NCI-H1048 (cell line): ENCODE results near the gene EPB41L1.
A peak's percentile ranks its signal among the peaks of the same experiment; 100 is the strongest.

ENCODE experiments used
- DNase-seq: peaks from one replicate; lab custom pipeline; 2025; lab: John Stamatoyannopoulos, UW

EPB41L1 gene

DNA sequence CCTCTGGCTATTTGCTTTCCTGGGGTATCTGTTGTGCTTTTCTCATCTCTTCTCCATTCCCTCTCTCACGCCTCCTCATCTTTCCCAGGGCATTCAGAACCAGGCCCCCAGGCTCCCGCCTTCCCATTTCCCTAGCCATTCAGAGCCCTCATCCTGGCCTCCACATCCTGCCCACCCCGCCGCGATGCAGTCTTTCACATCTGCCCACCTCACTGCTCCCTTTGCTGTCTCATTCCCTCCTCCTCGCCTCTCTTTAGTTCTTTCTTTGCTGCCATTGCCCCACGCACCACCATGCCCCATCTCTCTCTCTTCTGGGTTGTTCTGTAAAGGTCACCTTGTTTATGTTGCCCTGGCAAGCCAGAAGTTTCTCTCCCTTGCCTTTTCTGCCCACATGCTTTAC lies 71.1 kb downstream of the EPB41L1 start:
- no peak for DNase-seq

- no peak for DNase-seq
These were observed 74.2 kb downstream of the EPB41L1 start for GRCh38 chr20:36228770-36229169.

GRCh38 chr20:36230019-36230418 lies 75.5 kb downstream of the EPB41L1 start:
- DNase-seq = no peak

DNA sequence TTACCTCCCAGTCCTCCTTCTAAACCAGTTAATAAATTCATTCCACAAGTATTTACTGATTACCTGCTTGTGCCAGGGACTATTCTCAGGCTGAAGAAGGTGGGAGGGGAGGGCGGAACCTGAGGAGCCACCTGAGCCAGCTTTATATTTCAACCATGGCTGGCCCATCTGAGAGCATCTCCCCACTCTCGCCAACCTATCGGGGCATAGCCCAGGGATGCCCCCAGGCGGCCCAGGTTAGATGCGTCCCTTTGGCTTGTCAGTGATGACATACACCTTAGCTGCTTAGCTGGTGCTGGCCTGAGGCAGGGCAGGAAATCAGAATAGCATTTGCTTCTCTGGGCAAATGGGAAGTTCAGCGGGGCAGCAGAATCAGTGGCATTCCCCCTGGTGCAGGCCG lies 76.8 kb downstream of the EPB41L1 start:
- no peak for DNase-seq

GRCh38 chr20:36234771-36235320 lies 80.3 kb downstream of the EPB41L1 start:
- no peak for DNase-seq

GRCh38 chr20:36235892-36236785 lies 81.6 kb downstream of the EPB41L1 start, which contains the start of gene AAR2:
AAR2 (plus strand) TSS chr20:36236478; CDS start chr20:36239869, 3,391 bp downstream.
- peak; percentile 23 for DNase-seq

DNA sequence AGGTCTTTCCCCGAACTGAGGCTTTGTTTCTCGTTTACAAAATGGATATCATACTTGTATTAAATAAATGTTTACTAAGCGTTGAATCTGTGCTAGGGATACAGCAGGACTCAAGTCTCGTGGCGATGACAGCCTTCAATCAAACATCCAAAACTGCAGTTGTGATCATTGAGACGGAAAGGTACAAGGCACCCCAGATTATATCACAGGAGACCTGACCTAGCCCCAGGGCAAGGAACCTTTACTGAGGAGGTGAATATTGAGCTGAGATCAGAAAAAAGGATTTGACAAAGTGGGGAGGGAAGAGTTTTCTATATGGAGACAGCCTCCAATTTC lies 82.2 kb downstream of the EPB41L1 start:
- DNase-seq = no peak

- DNase-seq = no peak
These were observed 82.9 kb downstream of the EPB41L1 start for GRCh38 chr20:36237477-36237876.

DNA sequence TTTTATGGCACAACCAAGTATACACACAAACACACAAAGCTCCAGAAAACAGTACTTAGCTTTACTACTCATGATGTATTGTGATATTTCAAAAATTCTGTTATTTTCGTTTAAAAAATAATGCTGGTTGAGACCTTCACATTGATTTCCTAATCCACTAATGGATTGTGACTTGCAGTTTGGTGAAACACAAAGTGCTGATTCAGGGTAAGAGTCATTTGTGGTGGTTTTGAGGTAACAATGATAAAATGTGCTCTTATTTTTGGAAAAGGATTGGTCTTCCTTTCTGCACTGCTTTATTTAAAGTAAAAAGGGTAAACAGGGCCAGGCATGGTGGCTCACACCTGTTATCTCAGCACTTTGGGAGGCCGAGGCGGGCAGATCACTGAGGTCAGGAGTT lies 83.6 kb downstream of the EPB41L1 start:
- DNase-seq = no peak

DNA sequence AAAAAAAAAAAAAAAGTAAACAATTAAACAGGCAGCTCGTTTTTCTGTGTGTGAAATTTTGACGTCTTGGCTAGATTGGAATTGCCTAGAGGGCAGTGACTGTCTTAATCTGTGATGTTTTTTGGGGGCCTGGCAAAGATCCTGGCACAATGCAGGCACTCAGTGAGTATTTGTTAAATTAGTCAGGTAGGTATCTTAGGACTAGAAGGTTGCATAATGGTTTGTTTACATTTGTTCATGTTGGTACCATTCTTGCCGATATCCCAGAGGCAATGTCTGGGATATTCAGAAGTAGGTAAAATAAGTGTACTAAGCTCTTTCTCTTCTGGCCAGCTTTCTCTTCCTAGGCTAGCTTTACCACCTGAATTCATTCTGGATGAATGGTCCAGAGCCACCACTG lies 84.2 kb downstream of the EPB41L1 start:
- no peak for DNase-seq

GRCh38 chr20:36240076-36240475 lies 85.5 kb downstream of the EPB41L1 start:
- DNase-seq = no peak

GRCh38 chr20:36241678-36242077 lies 87.1 kb downstream of the EPB41L1 start:
- no peak for DNase-seq

DNA sequence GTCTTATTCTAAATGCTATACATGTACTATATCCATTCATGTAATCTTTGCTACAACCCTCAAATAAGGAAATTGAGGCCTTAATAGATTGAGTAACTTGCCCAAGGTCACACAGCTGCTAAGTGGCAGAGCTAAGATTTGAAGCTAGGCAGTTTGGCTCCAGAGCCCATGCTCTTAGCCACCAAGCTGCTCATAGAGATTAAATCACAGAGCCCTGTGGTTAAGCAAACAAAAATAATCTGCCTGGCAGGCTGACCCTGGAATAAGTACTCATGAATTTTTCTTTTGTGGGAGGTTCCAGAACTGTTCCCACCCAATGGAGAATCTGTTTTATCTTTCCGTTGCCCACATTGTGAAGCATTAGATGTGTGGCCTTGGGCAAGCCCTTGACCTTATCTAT lies 89.2 kb downstream of the EPB41L1 start:
- DNase-seq = no peak

DNA sequence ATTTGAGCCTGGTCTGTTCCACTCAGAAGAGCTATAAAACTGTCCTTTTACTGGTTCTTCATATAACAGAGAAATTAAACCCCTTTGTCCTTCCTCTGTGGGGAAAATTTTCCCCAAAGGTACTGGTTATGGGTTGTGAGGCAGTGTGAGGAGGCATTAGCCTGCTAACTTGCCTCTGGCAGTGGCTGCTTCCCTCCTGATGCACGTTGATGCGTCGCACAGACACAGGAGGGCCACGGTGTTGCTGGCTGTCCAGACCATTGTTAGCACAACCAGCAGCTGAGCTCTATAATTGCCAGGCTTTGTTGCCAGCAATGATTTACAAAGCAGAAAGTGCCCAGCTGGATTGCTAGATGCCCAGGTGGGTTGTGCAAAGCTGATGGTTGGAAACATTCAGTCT lies 91.9 kb downstream of the EPB41L1 start:
- DNase-seq = no peak

DNA sequence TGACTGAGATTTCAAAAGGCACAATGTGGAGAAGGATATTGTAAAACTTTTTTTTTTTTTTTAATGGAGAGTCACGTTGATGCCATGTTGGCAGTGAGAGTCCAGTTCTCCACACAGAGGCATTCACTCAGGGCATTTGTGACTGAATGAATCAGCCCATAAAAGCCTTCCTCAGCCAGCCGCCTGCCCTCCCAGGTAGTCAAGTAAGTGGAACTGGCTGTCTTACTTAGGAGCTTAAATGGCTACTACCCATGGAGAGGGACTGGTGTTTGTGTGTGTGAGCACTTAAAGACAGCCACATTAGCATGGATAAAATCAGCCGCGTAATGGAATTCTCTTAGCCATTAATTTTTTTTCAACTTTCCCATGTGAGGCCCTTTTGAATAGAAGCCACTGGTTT lies 94.3 kb downstream of the EPB41L1 start:
- no peak for DNase-seq

GRCh38 chr20:36249450-36249849 lies 94.9 kb downstream of the EPB41L1 start:
- DNase-seq = no peak

GRCh38 chr20:36251426-36251825 lies 96.9 kb downstream of the EPB41L1 start:
- DNase-seq = no peak

DNA sequence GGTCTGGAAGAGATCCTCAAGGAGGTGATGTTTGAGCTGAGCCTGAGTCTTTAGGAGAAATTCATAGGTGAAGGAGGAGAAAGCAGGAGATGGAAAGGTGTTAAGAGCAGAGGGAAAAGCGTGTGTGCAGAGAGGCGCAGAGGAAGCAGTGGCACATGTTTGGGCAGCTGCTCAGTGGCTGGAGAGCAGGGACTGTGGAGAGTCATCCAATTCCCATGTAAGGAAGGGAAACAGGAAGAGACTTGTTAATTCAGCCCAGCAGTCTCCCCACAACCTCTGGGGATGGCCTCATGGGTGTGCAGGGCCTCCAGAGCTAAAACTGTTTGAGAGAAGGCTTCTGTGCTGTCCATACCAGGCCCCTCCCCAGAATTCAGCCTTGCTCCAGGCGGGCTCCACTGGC lies 98.0 kb downstream of the EPB41L1 start:
- DNase-seq = no peak

DNA sequence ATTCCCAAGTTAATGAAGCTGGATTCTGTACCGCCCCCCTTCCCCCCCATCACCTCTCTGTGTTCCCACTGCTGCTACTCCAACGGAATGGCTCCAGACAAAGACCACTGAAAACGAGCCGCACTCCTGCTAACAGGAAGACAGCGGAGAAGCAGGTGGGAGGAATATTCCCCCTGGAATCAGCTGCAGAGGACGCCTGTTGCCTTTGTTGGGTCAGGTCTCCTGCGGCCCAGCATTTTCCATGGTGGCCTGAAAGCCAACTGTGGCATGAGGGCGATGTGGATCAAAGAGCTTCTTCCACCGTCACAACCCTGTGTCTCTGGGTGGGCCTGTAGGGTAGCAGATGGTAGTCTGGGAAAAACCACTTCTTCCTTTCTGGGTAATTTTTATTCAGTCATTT lies 98.5 kb downstream of the EPB41L1 start:
- DNase-seq = no peak

GRCh38 chr20:36254076-36254475 lies 99.5 kb downstream of the EPB41L1 start:
- no peak for DNase-seq

GRCh38 chr20:36255445-36255844 lies 100.9 kb downstream of the EPB41L1 start:
- DNase-seq = no peak

DNA sequence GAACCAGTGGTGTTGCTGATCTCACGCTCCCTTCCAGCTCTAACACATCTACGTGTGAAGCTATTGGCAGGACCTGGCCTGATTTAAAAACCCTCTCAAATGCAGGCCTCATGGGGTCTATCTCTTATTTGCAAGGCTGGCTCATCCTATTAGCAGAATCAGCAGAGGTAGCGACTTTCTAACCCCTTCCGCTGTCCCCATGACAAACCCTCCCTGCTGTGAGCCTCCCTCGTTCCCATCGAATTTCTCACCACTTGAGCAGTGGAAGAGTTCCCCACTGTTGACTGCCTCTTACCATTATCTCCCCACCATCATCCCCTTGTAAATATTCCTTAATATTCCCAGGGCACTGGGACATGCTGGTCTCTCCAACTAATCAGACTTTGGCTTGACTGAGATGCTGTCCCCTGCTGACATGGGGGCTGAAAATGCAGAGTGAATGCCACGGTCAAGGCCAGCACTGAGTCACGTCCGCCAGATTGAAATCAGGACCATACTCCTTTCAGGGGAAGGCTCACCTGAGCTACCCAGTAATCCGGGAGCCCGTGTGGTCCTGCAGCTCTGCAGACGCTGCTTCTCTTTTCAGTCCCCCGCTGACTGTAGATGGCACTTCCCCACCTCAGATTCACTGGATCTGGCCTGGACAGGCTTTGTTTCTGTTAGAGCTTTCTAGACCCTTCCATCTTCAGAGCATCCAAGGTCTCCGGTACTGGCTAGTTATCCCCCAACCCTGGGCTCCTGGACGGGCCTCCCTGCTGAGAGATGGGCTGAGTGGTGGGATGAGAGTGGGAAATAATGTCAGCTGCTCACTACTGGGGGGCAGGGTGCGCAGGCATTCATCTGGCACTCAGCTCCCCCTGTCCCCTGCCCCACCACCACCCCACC lies 104.9 kb downstream of the EPB41L1 start:
- DNase-seq = no peak

GRCh38 chr20:36260316-36260715 lies 105.8 kb downstream of the EPB41L1 start:
- no peak for DNase-seq
